Bronchial epithelial cell (primary cell): ENCODE measurements around the gene NFIA. TPM values are rescaled to one million over a fixed set of nuclear protein-coding genes. Genes with fewer than 3 reads are reported as not detected.

ENCODE experiments used
- DNase-seq: peaks from one replicate; pipeline ENCODE4 v3.0.0-alpha.2; 2010; ENCODE audit warnings: low read depth
- FAIRE-seq: peaks from 2 replicates; lab custom pipeline; 2011; peaks lifted over from hg19 to GRCh38; lab: Jason Lieb, UNC
- H3K27me3 ChIP-seq: 2 replicates; pipeline ENCODE4 v1.5.1; 2011; ENCODE audit warnings: low read length; ENCODE audit not compliant: control insufficient read depth, insufficient read depth
- H3K36me3 ChIP-seq: 2 replicates; pipeline ENCODE4 v1.5.1; 2011; ENCODE audit warnings: low read length; ENCODE audit not compliant: control insufficient read depth, insufficient read depth
- H3K4me3 ChIP-seq: 2 replicates; pipeline ENCODE4 v1.5.1; 2011; ENCODE audit warnings: mild to moderate bottlenecking, low read depth, low read length, control low read depth
- CTCF ChIP-seq: IDR thresholded peaks from 2 replicates; pipeline ENCODE4 v1.5.1; 2011; ENCODE audit warnings: mild to moderate bottlenecking, moderate library complexity, low read length, control low read depth, inconsistent platforms; ENCODE audit not compliant: insufficient read depth, severe bottlenecking
- total RNA-seq: library from RNA; depleted of rRNA; stranded (reverse); fragments of >200 nt; gene quantifications from 2 replicates; pipeline ENCODE4 v1.2.1, GENCODE V29; 2014

NFIA gene
- total RNA-seq, 1 donor from 2014 or later = 7.4 TPM

- H3K4me3 ChIP-seq = no peak overlapping the region
- no peaks in the 10 kb centered on the region for H3K27me3 ChIP-seq
- no peaks in the 10 kb centered on the region for H3K36me3 ChIP-seq
- FAIRE-seq (peak; percentile 7), DNase-seq (no peak)
- TF ChIP-seq CTCF = no peak
Observed at GRCh38 chr1:61210435-61211154, 128.2 kb downstream of the NFIA start.

- FAIRE-seq = no peak
- no peak overlapping the region for H3K4me3 ChIP-seq
- no peak for DNase-seq
- H3K27me3 ChIP-seq = no peaks in the 10 kb centered on the region
- no peaks in the 10 kb centered on the region for H3K36me3 ChIP-seq
- no peak for TF ChIP-seq CTCF
Observed at GRCh38 chr1:61213245-61214011, 131.1 kb downstream of the NFIA start.

GRCh38 chr1:61215119-61215518 is 132.8 kb downstream of the NFIA start:
- FAIRE-seq (no peak), DNase-seq (no peak)
- no peaks in the 10 kb centered on the region for H3K36me3 ChIP-seq
- no peak for TF ChIP-seq CTCF
- H3K27me3 ChIP-seq = no peaks in the 10 kb centered on the region
- H3K4me3 ChIP-seq = no peak overlapping the region

- H3K4me3 ChIP-seq = no peak overlapping the region
- FAIRE-seq (no peak), DNase-seq (no peak)
- H3K27me3 ChIP-seq = no peaks in the 10 kb centered on the region
- H3K36me3 ChIP-seq = no peaks in the 10 kb centered on the region
- no peak for TF ChIP-seq CTCF
Observed at GRCh38 chr1:61215676-61216289, 133.4 kb downstream of the NFIA start.

GRCh38 chr1:61220536-61220935 is 138.2 kb downstream of the NFIA start:
- no peak for TF ChIP-seq CTCF
- Histone ChIP-seq H3K36me3 (no peaks in the 10 kb centered on the region), H3K4me3 (no peak overlapping the region), H3K27me3 (no peaks in the 10 kb centered on the region)
- DNase-seq (no peak), FAIRE-seq (no peak)
